Islet precursor cell (in vitro differentiated cells): ENCODE data around the gene RAI1.

Experiments
- DNase-seq: peaks from one replicate; pipeline ENCODE4 v3.0.0-alpha.2; 2018

Gene RAI1

DNA sequence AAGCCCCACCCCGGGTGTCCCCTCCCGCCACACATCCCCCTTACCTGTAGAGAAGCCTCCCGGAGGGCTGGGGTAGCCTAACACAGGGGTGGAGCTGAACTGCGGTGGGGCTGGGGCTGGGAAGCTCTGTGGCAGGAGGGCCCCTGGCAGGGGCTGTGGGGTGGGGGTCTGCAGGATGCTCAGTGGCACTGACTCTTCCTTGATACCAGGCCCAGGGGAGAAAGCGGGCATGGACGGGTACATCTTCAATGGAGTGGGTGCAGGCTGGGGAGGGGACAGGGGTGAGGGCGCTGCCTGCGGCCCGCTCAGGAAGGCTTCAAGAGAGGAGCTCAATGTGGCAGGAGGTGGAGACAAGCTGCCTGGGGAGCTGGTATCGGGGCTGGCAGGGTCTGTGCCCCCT is 138.8 kb downstream of the RAI1 start:
- no peak for DNase-seq

DNA sequence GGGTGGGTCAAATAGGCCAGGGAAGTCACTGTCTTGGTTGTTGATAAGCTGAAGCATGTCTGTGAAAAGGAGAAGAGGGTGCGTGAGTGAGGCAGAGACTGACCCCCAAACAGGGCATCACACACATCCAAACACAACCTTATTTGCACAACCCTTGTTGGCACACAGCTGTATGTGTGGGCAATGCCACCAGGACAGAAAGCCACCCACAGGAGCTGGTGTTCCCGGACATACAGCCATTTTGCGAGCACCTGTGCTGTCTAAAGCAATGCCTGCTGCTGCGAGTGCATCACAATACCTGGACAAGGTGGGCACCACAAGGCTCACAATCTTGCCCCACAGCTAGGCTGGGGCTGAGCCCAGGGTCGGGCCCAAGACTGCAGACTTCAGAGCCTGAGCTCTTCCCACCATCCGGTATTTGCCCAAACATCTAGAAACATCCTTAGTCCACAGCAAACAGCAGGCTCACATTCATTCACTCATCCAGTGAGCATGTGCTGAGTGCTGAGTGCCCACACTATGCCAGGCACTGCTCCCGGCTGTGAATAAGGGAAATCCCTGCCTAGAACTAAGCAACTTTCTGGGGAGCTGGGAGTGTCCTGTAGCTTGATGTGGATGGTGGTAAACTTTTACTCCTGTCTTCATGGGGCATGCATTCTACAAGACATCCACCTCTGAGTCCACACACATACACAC is 139.4 kb downstream of the RAI1 start:
- no peak for DNase-seq

DNA sequence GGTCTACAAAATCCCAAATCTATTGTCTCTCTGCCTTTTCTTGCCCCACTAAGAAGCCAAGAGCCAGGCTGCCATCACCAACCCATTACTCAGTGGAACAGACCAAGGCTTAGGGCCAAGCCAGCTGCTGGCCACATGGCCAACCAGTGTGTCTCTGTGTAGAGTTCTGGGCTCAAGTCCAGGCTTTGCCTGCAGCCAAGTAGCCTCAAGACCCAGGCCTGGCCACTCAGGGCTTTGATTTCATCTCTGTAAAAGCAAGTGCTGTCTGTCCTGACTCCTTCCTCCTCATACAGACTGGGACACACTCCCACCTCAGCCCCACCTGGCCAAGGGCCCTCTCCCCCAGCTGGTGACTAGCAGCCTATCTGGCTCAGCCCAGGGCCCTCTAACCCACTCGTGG is 140.9 kb downstream of the RAI1 start:
- no peak for DNase-seq

DNA sequence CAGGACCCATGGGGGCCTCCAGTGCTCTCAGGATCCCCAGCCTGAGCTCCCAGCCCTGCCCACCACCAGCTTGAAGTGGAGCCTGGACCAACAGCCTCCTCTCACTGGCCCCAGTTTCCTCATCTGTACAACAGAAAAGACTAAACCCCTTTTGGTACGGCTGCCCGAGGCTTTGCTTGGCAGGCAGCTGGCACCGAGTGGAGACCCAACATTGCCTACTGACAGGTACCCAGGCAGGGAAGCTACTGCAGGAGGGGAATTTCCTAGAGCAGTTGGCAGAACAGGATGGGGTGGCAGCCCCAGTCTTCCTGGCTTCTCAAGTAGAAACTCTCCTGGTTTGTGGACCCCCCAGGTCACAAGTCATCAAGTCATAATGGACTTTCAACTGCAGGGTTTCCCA is 141.4 kb downstream of the RAI1 start:
- DNase-seq = no peak

DNA sequence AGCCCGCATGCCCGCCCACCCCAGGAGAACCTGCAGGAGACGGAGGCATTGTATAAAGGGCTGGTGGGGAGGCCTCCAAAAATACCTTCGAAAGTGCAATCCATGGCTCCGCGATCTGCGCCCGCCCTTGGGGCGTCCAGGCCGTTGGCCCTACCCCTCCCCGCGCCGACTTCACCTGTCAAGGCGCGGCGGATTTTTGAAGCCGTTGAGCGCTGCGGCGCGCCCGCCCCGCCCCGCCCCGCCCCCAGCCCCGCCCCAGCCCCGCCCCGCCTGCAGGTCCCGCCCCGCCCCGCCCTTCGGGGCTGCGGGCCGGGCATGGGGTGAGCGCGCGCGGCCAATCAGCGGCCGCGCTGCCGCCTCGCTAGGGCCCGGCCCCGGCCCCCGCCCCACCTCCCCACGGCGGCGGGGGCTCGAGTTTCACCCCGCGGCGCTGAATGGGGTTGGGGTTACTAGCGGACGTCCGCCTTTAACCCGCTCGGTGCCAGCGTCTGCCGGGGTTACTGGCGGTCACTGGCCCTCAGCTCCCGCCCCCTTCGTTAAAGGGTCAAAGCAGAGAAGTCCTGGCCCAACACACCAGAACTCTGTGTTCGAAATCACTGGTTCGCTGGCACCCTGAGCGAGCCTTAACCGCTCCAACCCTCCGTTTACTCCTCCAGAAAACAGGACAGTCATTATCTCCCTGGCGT is 142.3 kb downstream of the RAI1 start:
- peak; percentile 97 for DNase-seq

DNA sequence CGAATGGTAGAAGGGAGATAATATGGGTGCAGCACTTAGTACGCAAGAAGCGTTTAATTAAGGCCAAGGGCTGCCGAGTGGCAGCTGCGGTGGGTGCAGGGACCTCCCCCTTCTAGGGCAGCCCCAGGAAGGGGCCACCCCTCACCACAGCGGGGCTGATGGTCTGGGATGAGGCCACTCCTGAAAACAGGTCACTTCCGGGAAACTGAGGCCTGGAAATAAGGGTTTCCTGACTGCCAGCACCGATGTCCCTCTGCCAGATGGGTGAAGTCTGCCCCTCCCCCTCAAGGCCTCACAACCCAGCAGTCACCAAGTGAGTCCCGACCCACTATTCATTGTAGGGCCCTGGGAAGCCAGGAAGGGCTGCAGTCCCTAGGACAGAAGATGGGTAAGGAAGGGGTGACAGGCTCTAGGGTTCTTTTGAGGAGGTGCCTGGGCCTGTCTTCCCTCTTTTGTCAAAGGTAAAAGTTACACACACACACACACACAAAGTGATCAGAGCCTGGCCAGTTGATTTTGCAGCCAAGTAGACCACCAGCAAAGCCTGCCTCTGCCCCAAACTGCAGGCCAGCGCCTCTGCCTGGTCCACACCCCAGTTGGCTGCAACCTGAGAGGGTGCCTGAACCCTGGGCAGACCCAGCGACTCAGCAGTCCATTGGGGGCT is 143.0 kb downstream of the RAI1 start:
- no peak for DNase-seq

DNA sequence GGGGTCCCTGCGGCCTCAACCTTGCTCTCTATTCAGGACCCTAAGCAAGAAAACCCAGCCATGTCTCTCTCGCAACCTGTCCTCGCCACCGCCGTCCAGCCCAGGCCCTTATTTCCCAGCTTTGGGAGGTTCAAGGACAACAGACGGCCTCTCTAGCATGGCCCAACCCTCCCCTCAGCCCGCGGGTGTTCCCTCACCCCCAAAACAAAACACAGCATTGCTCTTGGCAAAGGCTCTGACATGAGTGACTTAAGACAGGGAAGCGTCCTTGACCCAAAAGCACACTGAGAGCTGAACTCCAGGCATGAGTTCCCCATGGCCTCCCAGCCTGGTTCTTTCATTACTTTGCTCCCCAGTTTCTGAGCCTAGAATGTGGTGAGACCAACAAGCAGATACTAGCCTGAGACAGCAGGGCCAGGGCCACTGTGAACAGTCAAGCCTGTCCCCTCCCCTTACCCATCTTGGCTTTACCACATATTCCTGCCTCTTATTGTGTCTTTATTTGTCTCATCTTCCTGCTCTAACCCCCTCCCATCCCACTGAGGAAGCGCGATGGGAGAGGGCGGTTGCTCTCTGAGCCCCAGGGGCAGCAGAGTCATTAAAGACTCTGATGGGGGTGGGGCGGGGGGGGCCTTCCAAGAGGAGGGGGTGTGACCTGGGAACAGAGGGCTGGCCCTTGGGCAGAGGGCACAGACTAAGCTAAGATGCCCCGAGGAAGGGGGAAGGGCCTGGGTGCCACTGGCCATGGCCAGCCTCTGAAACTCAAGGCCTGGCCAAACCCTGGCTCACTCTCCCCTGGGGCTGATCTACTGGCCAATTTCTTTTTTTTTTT is 143.7 kb downstream of the RAI1 start:
- DNase-seq = peak; percentile 80

DNA sequence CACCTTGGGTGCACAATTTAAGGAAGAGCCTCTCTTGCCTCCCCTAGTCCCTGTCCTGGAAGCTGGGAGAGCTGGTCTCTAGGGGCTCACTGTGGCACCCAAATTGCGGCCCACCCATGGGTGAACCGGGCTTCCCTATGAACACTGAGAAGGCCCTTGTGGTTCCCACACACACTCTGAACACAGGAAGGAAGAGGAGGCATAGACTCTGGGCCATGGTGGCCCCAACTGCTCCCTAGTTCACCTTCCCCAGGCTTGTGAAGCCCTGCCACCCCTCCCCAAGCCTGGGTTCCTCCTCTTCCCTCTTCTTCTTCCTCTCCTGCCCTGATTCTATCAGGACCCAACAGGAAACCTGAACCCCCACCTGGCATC is 145.1 kb downstream of the RAI1 start:
- no peak for DNase-seq

DNA sequence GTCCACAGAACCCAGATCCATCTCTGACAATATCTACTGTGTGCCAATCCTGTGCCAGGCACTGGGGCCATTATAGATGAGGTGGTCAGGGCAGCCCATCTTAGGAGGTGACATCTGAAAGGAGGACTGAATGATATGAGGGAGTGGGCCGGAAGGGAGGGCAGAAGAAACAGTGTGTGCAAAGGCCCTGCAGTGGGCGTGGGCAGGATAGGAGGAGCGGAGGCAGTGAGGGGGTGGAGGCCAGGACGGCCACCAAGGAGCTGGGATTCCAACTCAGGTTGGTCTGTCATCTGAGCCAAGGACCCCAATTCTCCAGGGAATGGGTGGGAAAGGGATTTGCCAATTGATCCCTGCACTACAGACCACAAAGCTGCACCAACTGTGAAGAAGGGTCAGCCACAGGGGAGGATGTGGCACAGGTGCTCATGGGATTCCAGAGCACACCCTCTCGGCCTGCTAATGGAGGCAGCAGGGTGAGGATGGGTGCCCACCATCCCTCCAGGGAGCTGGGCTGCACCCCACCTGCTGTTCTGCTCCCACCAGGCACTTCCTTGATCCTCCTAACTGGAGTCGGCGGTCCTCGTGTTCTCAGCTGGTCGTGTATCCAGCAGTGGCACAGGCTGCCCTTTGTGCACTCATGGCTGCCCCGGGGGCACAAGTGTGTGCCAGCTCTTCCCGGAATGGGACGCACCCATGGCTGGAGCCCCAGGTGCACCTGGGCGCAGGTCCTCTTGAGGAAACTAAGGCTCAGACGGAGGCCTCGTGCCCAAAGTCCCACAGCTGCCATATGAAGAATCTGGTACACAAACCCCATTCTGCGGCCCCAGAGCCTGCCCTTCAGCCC is 145.9 kb downstream of the RAI1 start:
- no peak for DNase-seq

DNA sequence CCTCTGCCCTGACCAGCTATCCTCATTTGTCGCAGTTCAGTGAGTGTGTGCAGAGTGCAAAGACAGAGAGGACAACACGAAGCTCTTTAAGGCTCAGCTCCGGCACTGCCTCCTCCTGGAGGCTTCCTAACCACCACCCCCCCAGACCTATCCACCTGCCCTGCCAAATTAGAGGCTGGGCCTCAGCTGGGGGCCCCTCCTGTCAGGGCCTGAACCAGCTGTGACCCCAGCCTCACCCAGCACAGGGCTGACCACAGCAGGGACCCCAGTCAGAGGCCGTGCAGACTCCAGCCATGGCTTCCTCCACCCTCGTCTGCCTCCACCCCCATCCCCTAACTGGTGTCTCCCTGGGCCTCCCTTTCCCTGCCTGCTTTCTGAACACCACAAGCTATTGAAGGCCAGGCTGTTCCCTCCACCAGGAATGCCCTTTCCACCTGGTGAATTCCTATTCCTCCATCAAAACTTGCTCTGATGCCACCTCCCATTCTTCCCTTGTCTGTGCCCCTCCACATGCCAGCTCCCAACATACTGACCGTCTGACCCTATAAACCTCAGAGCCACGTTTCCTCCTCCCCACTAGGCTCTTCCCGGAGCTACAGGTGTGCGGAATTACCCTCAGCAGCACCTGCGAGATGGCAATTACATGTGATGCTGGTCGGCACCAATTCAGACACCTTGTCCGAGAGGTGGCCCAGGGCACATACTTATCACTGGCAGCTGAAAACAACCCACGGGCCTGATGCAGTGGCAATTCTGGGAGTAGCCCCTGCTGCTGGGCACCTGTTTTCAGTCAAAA is 146.8 kb downstream of the RAI1 start:
- no peak for DNase-seq

DNA sequence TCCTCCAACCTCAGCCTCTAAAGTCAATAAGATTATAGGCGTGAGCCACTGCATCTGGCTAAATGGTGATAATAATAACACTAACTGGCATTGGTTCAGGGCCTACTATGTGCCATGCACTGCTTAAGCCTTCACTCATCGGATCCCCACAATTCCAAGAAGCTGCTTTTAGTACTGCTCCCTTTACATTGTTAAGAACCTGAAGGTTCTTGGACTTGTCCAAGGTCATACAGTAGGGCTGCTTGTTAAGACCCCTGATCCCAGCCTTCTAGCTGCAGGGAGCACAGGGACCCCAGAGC is 149.0 kb downstream of the RAI1 start:
- no peak for DNase-seq

DNA sequence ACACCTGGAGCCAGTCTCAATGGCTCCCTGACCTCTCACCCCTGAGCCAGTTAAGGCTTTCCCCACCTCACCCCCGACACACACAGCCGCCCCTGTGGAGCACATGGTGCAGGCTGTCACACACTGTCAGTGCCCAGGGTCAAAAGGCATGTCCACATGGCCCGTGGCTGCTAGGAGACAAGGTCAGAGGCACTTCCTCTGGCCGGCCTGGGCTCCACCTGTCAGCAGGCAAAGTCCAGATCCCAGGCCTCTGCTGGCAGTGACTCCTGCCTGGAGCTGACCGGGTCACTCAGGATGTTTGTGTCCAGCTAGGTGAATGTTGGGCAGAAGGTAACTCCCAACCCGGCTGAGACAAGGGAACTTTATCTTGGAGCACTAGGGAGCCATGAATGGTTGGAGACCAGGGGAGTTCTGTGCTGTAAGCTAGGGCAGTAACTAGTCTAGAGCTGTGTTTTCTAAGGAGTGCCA is 149.5 kb downstream of the RAI1 start:
- DNase-seq = no peak

DNA sequence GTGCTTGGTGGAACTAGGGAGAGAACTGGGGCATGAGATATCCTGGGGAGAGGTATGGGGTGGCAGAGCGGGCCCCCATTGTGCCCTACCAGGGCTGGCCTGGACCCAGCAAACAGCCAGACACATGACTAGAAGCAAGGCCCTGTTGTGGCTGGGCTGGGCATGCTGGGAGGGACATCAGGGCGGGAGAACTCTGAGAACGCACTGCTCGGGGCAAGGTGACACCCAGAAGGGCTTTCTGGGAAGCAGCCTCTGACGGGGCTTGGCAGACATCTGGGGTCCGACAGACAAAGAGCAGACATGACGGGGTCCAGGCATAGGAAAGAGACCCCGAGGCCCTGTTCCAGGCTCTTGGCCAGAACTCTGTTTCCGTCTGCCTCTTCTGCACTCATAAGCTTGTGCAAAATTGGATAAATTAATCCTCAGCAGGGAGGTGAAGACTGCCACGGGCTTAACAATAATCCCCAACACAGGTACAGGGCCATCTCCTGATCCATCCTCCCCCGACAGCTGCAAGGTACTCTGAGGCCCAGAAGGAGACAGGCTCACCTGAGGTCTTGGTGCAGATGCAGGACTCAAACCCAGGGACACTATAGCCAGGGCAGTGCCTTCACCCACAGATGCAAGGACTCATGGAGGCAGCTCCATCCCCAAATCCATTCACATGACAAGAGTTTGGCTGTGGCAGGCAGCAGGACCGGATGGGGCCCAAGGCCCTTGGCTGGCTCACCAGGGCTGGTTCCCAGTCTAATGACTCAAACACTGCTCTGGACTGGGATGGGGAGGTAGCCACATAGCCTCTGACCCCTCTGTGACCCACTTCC is 150.2 kb downstream of the RAI1 start:
- no peak for DNase-seq

DNA sequence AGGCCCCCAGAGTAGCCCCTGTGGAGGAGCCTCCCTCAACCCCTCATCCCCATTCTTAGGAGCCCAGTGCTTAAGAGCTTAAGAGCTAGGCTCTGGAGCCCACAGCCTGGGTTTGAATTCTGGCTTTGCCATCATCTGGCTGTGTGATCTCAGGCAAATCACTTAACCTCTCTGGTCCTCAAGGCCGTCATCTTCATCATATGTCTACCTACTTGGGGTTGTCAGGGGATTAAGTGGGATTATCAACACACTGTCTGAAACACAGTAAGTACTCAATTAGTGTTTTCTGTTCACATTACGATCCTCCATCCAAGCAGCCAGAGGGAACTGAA is 150.7 kb downstream of the RAI1 start:
- no peak for DNase-seq

DNA sequence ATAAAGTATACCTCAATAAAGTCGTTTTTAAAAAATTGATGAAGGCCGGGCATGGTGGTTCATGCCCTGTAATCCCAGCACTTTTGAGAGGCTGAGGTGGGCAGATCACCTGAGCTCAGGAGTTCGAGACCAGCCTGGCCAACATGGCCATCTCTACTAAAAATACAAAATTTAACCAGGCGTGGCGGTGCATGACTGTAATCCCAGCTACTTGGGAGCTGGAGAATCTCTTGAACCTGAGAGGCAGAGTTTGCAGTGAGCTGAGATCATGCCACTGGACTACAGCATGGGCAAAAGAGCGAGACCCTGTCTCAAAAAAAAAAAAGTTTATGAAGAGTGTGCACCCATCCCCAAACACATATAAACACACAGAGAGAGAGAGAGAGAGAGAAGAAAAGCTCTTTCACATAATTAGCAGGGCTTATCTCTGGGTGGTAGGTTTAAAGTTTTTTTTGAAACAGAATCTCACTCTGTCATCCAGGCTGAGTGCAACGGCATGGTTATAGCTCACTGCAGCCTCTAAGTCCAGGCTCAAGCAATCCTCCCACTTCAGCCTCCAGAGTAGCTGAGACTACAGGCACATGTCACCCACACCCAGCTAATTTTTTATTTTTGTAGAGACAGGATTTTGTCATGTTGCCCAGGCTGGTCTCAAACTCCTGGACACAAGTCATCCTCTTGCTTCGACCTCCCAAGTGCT is 152.6 kb downstream of the RAI1 start:
- no peak for DNase-seq

DNA sequence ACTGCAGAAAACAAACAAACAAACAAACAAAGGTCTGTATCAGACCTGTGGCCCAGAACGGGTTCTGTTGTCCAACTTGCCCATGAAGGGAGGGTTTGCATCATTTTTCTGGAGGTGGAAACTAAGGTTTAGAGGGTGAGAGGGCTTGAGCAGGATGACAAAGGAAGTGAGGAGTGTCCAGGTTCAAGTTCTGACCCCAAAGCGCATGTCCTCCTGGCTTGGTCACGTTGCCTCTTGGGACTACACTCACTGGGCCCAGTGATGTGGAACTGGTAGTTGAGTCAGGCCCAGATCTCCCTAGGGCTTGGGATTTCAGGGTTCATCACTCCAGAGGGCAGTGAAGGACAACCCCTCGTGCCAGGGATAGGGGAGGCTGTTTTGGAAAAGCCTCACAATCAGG is 153.7 kb downstream of the RAI1 start:
- DNase-seq = no peak

DNA sequence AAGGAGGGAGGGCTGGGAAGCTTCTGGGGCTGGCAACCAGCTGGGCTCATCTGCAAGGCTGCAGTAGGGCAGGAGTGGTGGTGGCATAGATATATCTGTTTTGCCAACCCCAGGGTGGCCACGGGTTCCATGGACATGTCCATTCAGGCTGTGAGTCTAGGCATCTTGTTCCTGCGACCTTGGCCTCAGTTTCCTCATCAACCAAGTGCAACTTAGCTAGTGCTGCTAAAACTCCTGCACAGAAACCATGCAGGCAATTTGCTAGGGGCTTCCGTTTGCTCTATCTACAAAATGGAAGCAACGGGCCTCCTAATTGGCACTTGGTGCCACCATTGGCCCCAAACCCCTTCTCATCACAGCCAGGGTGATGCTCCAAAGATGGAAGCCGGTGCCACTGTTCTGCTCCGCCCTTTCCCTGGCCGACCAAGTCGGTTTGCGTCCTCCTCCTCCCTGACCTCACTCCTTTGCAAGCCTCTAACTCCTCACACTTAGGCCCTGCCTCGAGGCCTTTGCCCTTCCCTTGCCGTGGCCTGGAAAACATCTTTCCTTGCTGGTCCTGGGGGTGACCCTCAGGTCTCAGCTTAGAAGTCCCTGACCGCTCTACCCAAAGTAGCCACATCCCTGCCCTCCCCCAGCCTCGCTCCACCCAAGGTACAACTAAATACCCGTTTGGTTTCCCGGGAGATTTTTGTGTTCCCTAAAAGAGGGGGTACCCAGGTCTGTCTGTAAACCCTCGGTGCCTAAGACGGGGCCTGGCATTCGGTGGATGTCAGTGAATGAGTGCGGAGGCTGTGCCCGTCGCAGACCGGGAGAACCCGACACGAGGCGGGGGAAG is 154.4 kb downstream of the RAI1 start:
- DNase-seq = no peak

DNA sequence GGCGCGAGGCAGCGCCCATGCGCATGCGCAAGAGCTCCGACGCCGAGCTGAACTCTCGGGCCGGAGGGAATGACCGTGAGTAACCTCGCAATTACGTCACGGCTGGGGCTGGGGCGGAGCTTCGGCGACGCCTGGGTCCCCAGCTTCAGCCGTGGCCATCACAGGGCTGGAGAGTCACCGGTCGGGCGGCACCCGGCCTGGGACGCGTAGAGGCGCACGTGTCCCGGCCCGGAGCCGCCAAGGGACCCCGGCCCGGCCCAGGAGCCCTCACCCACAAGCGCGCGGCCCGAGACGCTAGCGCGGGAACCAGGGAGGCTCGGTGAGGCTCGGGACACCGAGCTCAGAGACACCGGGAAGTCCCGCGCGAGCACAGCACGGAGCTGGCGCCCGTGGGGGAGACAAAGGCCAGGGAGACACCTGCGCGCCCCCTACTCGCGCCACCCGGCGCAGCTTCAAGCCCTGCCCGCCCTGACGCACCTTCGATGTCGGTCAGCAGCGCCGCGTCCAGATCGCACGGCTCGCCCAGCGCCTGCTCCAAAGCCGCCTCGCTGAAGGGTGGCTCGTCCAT is 155.1 kb downstream of the RAI1 start:
- DNase-seq = peak; percentile 99

DNA sequence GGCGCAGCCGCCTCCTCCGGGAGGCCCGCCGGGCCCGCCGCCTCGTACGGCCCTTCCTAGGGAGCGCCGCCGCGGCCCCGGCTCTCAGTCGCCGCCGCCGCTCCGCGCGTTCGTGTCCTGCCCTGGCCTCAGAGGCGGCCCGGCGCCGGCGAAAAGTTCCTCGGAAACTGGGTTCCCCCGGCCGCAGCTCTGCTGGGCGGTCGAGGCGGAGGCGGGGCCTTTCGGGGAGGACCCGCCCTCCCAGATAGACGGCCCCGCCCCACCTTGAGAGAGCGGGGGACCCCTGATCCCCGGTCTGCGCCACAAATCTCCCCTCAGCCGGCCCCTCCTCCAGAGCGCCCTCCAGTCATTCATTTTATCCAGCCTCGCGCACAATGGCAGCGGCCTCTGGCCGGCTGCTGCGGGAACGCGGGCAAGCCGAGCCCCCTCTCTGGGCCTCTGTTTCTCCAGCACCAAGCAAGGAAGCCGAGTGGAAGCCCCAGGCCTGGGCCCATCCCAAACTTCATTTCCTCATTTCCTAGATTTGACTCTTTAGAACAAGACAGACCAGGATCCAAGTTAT is 155.6 kb downstream of the RAI1 start, which contains the start of gene SREBF1:
TSS of gene SREBF1 (minus strand) at position 169 of the 562 bp plus-strand sequence. CDS start 169 bp downstream, outside the sequence.
- DNase-seq = peak; percentile 80
